Right hindlimb (tissue), 1 donor: ENCODE measurements around the gene DLGAP1.

Source experiments
- DNase-seq: peaks from one replicate; pipeline ENCODE4 v3.0.0-alpha.2; 2018

Gene DLGAP1

DNA sequence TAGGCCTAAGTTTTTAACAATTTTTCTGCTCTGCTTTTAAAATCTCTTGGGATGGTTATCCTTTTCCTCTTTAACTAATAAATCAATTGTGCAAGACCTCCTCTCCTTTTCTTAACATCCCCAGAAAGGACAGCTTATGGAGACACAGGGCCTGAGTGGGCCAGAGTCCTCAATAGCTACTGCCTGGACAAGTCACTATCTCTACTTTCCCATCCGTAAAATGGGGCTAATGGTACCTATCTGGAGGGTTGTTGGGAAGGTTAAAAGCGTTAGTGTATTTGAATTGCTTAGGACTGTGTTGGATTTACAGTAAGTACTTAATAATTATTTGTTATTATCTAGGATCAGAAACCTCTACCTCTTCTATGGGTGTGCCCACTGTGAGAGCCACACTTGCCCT lies 945.1 kb downstream of the DLGAP1 start:
- no peak for DNase-seq

DNA sequence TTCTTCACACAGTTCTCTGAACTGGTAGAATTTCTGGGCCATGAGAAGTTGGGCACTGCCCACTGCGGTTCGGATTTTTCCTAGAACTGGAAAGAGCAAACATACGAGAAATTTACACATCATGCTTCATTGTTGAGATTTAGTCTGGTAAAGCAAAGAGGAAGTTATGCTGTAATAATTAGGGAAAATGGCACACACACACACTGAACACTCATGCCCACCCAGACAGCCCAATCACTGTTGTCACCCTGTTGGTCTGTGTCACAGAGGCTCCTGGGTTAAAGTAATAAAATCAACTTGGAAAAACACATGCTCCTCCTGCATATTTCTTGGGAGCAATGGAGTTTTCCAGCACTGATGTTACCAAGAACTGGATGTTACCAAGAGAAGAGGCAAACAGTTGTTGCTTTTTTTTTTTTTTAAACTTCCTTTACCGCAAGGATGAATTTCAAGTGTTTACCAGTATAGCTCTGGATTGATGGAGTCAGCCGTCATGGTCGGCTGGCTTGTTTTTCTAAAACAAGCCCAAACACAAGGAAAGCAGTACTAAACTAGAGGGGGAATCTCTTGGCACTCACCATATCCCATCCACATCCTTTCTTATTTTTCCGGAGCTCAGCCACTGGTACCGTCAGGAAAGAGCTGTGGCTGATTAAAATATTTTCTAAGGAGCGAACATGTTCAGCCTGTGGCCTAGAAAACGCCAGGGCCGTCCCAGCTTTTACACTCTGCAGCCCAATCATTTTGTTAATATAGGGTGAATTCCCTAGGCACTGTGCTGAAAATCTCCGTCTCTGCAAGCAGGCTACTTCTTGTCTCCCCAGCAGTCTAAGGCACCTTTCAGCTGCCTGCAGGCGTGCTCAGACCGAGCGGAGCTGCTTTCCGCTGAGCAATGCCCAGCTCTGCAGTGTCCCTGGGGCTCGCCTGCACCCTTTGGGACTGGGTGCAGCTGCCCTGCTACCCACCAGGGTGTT lies 946.2 kb downstream of the DLGAP1 start:
- no peak for DNase-seq

DNA sequence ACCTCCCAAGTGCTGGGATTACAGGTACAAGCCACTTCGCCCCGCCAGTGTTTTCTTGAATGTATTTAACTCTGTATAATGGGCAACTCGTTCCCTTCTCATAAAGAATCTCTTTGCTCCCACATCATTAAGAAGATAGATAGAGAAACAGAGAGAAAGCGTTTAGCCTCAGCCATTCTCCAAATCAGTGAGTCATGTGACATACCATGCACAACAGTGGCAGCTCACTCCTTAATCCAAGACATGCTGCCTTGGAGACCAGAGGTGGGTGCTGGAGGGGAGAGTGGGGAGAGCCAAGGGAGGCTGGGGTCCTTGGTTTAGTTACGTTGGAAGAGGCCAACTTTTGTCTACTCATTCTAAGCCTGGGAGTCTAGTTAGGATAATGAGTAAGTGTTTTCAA lies 950.5 kb downstream of the DLGAP1 start:
- DNase-seq, result no peak

DNA sequence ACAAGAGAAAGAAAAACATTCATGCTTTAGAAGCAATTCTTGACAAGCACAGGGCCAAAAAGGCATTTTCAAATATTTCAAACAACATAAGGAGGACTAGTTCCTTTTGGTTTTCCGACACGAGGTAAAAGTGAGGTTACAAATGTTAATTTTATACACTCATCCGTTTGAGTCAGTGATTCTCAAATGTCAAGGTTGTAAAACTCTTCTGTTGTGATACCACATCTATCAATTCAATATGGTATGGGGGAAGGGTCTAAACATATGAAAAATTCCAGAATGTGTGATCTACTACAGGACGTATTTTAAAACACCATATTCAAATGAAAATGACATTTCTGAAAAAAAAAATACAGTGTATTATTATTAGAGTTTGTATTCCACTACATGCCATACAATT lies 952.5 kb downstream of the DLGAP1 start:
- no peak for DNase-seq

DNA sequence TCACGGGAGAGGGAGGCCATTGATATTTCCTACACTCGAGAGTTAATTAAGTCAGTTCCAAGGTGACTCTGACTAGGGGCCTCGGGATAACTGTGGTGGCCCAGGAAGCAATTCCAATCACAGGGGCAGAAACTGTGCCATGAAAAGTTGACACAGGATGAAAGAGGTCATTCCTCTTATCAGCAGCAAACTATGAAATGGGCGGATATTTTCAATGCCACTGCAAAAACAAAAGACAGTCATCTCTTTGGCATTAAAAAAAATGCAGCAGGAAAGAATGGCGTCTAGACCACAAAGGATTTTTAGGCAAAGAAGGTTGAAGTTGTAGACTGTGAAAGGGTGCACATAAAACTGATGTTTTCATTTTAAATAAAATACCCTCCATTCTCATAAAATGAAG lies 955.1 kb downstream of the DLGAP1 start:
- DNase-seq, result no peak

- DNase-seq, result no peak
These were observed 955.6 kb downstream of the DLGAP1 start for GRCh38 chr18:3499501-3499900.

DNA sequence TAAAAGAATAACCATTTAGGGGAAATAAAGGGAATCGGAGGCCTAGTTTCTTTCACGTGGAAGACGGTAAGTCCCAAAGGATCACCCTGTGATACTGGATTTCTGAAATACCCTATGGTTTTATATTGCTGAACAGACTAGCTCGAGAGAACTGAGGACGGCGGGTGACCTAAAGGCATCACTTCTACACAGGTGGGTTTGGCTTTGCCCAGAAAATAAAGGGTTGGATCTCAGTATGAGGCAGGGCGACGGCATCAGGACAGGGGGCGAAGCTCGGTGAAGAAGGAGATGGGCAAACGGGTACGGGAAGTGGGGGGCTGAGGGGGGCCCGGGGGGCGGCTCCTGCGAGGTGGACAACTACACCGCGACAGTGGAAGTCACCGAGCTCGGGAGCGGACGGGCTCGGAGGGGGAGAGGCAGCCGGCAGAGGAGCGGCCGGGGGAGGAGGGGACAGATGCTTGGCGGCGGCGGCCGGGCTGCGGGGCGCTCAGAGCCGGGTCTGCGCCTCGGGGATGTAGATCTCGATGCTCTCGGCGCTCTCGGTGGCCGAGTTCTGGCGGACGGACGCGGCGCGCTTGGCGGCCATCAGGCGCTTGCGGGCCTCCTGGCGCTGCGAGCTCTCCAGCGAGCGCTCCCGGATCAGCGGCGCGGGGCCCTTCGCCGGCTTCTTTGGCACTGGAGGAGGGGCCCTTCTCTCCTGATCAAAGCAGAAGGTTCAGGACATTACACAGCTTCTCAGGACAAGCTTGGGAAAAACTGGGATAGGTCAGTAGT lies 956.2 kb downstream of the DLGAP1 start:
- peak; percentile 65 for DNase-seq

GRCh38 chr18:3495691-3496430 lies 959.2 kb downstream of the DLGAP1 start:
- DNase-seq, result no peak

- DNase-seq, result no peak
These were observed 960.5 kb downstream of the DLGAP1 start for GRCh38 chr18:3494569-3494968.

DNA sequence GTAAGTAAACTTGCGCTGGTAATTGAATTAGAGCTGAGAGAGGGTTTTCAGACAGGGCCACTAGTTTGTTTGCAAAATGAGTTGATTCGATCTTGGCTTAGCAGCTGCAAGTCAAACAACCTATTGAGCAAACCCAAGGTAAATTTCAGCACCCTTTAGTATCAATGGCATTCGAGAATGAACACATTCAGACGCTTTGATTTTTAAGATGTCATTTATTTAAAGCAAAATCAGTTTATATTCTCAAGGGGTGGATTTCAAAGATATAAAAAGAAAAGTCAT lies 960.9 kb downstream of the DLGAP1 start:
- DNase-seq, result no peak

DNA sequence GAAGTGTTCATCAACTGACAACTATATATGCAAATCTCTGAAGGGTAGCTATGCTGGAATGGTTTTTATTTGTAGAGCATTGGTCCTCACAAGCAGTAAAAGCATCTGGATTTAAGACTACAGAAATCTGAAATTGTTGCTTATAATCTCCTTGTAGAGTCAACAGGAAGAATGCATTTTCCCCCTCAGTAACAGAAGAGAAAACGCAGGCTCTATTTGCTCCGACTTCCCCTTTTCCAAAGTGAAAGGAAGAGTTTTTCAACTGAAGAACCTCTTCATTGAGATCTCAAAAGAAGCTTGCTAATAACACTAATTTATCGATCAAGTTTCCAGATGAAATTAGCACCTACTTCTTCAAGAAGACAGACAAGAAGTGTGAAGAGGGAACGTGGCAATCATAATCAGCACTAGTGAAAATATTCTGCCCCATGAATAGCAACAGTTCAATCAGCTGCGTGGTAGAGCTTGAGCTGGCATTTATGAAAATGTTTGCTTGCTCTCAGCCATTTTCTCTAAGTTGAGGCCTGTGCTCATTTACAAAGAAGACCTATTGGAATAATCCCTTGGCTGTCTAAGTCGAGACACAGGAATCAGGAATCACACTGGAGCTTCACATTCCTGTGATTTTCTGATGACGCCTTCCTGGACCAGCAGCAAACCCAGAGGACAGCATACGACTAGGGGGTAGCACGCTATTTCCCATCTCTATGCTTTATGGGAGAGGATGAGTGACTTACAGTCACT lies 961.4 kb downstream of the DLGAP1 start:
- DNase-seq, result no peak

DNA sequence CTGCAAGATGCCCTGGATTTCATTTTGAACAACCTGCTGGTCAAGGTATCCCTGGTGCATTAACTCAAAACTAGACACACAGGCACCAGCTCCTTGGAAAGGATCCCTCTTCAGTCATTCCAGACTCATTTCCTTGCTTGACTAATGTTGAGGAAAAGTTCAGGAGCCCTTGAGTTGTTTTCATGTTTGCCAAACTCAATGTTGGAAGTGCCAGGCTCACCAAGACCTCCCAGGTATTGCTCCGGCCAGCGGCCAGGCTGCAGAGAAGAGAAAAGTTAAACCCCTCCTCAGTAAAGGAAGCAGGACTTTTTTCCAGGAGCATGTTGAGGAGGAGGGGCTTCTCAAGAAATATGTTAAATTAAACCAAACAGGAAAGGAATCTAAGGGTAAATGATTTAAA lies 962.4 kb downstream of the DLGAP1 start:
- DNase-seq, result no peak

DNA sequence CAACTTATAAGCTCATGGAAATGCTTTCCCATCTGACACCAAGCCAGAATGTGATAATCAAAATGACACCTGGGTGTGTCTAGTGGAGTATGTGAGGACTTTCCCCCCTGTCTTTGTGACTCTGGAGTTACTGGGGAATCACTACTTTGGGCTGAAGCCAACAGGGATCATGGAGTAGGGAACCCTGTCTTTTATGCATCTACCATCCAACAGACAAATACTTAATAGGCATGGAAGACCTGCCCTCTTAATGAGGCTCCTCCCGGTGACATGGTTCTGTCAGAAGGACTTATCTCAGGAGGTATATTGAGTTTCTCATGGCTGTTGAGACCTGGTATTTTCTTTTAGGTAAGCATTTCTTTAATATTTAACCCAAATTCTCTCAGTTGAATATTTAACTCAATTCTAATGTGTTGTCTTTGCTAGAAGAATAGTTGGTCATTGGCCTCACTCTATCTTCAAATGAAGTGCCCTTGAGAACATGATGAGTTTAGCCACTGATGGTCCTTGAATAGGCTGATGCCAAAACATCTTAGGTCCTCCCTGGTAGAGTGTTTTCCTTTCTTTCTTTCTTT lies 963.0 kb downstream of the DLGAP1 start:
- no peak for DNase-seq

GRCh38 chr18:3489462-3489861 lies 965.6 kb downstream of the DLGAP1 start:
- no peak for DNase-seq

- no peak for DNase-seq
These were observed 968.6 kb downstream of the DLGAP1 start for GRCh38 chr18:3486512-3486911.

DNA sequence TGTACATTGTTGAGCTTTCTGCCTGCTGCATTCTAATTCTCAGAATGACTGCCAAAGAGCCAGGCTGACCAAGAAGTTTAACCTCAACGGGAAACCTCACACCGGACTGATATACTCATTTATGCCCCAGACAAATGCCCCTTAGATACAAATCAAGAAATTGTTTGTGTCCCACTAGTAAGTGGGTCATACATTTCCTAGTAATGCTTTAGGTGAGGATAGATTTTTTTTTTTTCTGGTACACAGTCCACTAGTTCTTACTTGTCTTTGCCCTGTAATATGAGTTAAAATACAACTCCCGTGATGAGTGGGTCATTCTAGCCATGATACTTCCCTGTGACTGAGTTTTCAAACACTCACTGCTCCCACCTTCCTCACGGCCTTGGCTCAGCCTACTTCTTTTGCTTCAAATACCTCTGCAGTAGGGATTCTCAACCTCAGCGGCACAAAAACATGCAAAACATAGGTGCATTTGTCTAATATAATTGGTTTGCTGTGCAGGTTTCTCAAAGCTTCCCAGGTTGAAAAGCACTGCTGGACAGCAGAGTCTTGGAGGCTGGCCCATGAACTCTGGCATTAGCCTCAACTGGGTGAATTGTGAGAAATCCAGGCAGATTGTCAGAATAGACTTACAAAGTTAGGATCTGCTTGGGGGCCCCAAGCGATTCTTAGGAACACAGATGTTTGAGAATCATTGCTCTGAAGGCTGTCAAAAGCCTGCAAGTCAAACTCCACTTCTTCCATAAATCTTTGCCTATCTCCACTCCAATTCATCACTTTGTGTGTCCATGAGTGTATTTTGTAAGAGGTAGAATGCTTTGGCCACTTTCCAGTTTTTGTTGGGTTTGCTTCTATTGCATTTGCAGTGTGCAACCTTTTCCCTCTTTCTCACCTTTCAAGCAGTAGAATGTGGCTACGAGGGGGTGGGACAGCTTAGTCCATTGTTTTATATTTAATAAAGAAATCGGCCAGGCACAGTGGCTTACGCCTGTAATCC lies 969.7 kb downstream of the DLGAP1 start:
- no peak for DNase-seq

DNA sequence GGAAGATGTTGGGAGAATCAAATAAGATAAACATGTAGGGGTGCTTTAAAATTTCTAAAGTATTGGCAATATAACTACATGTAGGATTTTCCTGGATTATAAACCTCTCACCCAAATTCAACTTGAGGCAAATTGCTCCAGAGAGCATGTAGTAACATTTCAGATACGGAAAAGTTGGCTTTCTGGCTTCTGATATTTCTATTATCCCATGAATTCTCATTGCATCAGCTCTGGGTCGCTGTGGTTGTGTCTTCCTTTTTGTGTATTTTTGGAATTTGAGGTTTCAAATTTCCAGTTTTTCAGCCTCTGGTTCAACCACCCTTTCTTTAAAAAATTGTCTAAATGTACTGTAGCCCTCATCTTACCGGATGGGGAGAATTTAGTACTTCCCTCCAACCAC lies 972.8 kb downstream of the DLGAP1 start:
- no peak for DNase-seq

DNA sequence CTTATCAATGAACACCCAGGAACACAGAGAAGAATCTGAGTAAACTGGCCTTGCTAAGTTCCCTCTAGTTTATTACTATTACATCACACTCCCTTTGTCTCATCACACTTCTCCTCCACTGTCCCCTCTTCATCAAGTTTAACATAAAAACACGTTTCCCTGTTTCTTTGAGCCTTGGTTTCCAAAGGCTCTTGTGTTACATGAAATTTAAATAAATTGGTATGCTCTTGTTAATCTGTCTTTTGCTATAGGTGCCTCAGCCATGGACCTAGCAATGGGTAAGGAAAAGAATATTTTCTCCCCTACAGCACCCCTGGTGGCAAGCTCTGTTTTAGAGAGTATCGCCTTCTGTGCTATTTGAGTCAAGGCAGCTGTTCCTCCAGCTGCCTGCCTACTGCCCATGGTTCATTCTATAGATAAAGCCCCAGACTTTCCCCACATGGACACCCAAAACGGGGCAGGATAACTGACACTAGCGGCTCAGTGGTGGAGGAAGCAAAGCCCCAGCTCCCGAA lies 973.4 kb downstream of the DLGAP1 start:
- DNase-seq, result peak; percentile 67

GRCh38 chr18:3480827-3481573 lies 974.1 kb downstream of the DLGAP1 start:
- DNase-seq, result no peak

GRCh38 chr18:3479978-3480509 lies 975.1 kb downstream of the DLGAP1 start:
- no peak for DNase-seq
